Nephron progenitor cell (in vitro differentiated cells): ENCODE data around the gene ATP13A3.

Experiments
- DNase-seq: peaks from one replicate; pipeline ENCODE4 v3.0.0; 2021
- H3K27ac Mint-ChIP-seq: 2 replicates; pipeline ENCODE4 v1.8.0; 2021; ENCODE audit warnings: mild to moderate bottlenecking, moderate library complexity, mixed read lengths
- H3K27me3 Mint-ChIP-seq: 2 replicates; pipeline ENCODE4 v1.8.0; 2021; ENCODE audit warnings: mild to moderate bottlenecking, low read depth, mixed read lengths; ENCODE audit not compliant: poor library complexity
- H3K36me3 Mint-ChIP-seq: 2 replicates; pipeline ENCODE4 v1.8.0; 2021; ENCODE audit warnings: low read depth, mixed read lengths
- H3K4me1 Mint-ChIP-seq: 2 replicates; pipeline ENCODE4 v1.8.0; 2021; ENCODE audit warnings: mixed read lengths
- H3K4me3 Mint-ChIP-seq: 2 replicates; pipeline ENCODE4 v1.8.0; 2021; ENCODE audit warnings: mild to moderate bottlenecking, moderate library complexity, mixed read lengths
- H3K9me3 Mint-ChIP-seq: 2 replicates; pipeline ENCODE4 v1.8.0; 2021; ENCODE audit warnings: mild to moderate bottlenecking, moderate library complexity, mixed read lengths
- TF ChIP-seq, protein P1 (sequence below): fragments of 200-600 bp; sonication (generic); IDR thresholded peaks from 2 replicates; pipeline ENCODE4 v1.5.0; 2021; ENCODE audit warnings: antibody characterized with exemption

Gene ATP13A3

DNA sequence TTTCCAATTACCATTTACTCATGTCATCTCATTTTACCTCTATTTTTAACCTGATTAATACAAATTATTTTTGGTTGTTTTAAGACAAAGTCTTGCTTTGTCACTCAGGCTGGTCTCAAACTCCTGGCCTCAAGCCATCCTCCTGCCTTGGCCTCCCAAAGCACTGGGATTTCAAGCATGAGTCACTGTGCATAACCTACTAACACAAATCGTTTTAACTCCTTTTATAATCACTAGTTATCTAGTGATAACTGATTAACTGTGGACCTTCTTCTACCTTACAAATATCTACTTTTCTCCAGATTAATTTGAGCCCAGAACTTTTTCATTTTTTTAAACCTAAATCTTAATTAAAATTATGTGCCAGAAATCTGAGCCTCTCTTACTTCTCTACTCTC lies 4.6 kb downstream of the ATP13A3 start:
- H3K4me3 Mint-ChIP-seq, result no peak overlapping the region
- peaks cover 10% of the 10 kb centered on the region for H3K36me3 Mint-ChIP-seq
- DNase-seq, result no peak
- TF ChIP-seq, protein P1, sequence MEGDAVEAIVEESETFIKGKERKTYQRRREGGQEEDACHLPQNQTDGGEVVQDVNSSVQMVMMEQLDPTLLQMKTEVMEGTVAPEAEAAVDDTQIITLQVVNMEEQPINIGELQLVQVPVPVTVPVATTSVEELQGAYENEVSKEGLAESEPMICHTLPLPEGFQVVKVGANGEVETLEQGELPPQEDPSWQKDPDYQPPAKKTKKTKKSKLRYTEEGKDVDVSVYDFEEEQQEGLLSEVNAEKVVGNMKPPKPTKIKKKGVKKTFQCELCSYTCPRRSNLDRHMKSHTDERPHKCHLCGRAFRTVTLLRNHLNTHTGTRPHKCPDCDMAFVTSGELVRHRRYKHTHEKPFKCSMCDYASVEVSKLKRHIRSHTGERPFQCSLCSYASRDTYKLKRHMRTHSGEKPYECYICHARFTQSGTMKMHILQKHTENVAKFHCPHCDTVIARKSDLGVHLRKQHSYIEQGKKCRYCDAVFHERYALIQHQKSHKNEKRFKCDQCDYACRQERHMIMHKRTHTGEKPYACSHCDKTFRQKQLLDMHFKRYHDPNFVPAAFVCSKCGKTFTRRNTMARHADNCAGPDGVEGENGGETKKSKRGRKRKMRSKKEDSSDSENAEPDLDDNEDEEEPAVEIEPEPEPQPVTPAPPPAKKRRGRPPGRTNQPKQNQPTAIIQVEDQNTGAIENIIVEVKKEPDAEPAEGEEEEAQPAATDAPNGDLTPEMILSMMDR, result no peak
- H3K27me3 Mint-ChIP-seq, result peaks cover 3% of the 10 kb centered on the region
- H3K9me3 Mint-ChIP-seq, result no peaks in the 10 kb centered on the region
- peaks cover 47% of the 10 kb centered on the region for H3K4me1 Mint-ChIP-seq
- peak overlapping the region; percentile 2 for H3K27ac Mint-ChIP-seq

DNA sequence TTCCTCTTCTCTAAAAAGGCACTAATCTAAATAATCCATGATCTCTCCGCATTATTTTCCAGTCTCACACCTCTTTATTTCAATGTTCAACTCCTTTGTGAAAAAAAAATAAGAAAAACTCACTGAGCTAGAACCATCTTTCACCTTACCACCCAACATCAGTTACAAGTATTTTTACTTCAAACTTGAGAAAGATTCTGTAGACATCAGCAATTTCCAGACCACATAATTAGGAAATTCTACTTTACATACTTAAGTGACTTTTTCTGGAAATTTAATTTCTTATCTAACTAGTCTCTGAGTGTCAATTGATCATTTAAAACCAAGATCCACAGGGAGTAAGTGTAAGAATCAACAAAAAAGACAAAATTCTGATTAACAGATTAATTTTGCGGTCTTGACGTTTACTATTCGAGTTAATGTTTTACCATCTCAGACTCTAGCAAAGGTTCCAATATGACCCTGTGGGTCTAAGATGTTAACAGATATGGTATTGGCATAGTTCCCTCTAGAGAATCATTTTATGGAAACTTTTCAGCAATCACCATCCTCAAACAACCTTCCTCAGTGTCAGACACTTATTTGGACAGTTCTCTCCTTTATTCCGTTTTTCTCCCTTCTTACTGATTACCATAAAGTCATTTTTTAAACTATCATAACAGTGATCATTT lies 5.1 kb downstream of the ATP13A3 start:
- no peak overlapping the region for H3K4me3 Mint-ChIP-seq
- H3K36me3 Mint-ChIP-seq, result peaks cover 10% of the 10 kb centered on the region
- H3K9me3 Mint-ChIP-seq, result no peaks in the 10 kb centered on the region
- DNase-seq, result no peak
- H3K4me1 Mint-ChIP-seq, result peaks cover 47% of the 10 kb centered on the region
- TF ChIP-seq, protein P1, result no peak
- H3K27ac Mint-ChIP-seq, result peak overlapping the region; percentile 2
- peaks cover 3% of the 10 kb centered on the region for H3K27me3 Mint-ChIP-seq

DNA sequence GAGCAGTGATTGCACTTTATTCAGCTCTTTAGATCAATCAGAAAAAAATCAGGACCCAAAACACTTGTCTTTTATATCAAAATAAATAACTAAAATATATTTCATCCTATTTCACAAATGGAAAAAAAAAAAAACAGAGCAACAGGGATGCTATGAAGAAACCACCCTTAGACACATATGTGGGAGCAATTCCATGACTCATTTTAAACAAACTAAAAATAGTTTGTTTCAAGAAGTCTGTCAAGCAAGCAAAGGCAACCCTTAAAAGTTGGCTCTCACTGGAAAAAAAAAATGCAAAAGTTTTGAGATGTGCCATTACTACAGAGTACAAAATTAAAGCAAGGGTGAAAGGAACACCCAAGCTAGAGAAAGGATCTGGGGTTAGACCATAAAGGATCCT lies 5.7 kb downstream of the ATP13A3 start:
- peaks cover 47% of the 10 kb centered on the region for H3K4me1 Mint-ChIP-seq
- H3K4me3 Mint-ChIP-seq, result no peak overlapping the region
- H3K36me3 Mint-ChIP-seq, result peaks cover 10% of the 10 kb centered on the region
- H3K27me3 Mint-ChIP-seq, result peaks cover 3% of the 10 kb centered on the region
- no peaks in the 10 kb centered on the region for H3K9me3 Mint-ChIP-seq
- no peak for DNase-seq
- no peak overlapping the region for H3K27ac Mint-ChIP-seq
- TF ChIP-seq, protein P1, result no peak

DNA sequence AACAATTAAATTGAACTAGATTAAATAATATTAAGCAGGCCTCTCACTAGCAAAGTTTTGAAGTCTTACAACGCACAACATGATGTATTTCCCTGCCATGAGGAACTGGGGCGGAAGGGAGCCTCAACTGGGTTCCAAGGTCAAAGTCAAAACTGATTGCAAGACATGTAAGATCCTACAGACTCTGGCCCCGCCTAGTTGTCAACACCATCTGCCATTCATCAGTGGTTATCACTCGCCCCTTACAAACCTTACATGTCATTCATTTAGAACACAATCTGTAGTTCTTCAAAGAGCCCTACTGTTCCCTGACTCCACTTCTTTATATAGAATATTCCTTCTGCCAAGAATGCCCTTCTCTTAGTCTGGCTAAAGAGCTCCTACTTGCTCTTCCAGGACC lies 10.0 kb downstream of the ATP13A3 start:
- no peak overlapping the region for H3K27ac Mint-ChIP-seq
- H3K4me1 Mint-ChIP-seq, result peaks cover 30% of the 10 kb centered on the region
- no peaks in the 10 kb centered on the region for H3K9me3 Mint-ChIP-seq
- H3K27me3 Mint-ChIP-seq, result no peaks in the 10 kb centered on the region
- no peak for DNase-seq
- peaks cover under 1% of the 10 kb centered on the region for H3K36me3 Mint-ChIP-seq
- TF ChIP-seq, protein P1, result no peak
- H3K4me3 Mint-ChIP-seq, result no peak overlapping the region

DNA sequence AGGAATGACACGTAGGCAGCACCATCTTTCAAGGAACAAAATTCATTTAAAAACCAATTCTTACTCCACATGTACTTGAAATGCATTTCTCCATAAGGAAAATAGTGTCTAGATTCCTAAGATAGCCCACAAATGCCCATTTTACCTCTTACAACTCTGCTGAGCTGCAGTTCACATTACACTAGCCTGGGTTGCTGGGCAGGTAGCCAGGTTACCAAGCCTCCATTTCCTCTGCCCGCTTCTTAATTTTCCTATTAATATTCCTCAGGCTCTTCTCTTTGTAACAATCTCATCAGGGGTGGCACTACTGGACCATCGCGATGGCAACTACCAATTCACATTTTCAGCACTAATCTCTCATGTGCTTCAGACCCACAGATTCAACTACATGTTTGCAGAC lies 10.8 kb downstream of the ATP13A3 start:
- H3K4me3 Mint-ChIP-seq, result no peak overlapping the region
- peaks cover 26% of the 10 kb centered on the region for H3K4me1 Mint-ChIP-seq
- no peak overlapping the region for H3K27ac Mint-ChIP-seq
- no peaks in the 10 kb centered on the region for H3K9me3 Mint-ChIP-seq
- H3K27me3 Mint-ChIP-seq, result no peaks in the 10 kb centered on the region
- DNase-seq, result no peak
- TF ChIP-seq, protein P1, result no peak
- no peaks in the 10 kb centered on the region for H3K36me3 Mint-ChIP-seq
